HG02970 (cell line): ENCODE data around the gene ATP6V1E1.
"Not testable (repeated sequence)": the region's sequence is repeated elsewhere in the genome, so short reads cannot be mapped to it uniquely, and the experiment has no call there.

Experiments used
- ATAC-seq: cut with Tn5 transposase; IDR thresholded peaks from one replicate; pipeline ENCODE4 v1.9.1; 2021; ENCODE audit warnings: mild to moderate bottlenecking, moderate library complexity, moderate number of reproducible peaks; ENCODE audit not compliant: unreplicated experiment, low FRiP score

The ATP6V1E1 gene

GRCh38 chr22:17586831-17587440 lies 41.6 kb downstream of the ATP6V1E1 start:
- no peak for ATAC-seq

DNA sequence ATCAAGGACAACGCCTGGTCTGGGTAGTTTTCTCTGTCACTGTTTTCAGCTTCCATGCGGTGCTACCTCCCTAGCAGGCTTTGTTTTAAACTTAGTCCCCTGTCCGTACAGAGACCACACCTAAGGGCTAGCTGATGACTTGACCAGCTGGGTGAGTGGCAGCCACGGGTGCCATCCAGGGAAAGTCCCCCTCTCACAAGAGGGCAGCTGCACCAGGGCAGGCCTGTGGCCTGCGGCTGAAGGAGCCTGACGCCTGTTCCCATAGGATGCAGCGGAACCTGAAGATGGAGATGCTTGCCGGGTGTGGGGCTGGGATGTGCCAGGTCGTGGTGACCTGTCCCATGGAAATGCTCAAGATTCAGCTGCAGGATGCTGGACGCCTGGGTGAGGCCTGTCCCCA lies 45.4 kb downstream of the ATP6V1E1 start:
- ATAC-seq, result no peak

GRCh38 chr22:17581631-17582030 lies 46.9 kb downstream of the ATP6V1E1 start:
- ATAC-seq, result no peak

DNA sequence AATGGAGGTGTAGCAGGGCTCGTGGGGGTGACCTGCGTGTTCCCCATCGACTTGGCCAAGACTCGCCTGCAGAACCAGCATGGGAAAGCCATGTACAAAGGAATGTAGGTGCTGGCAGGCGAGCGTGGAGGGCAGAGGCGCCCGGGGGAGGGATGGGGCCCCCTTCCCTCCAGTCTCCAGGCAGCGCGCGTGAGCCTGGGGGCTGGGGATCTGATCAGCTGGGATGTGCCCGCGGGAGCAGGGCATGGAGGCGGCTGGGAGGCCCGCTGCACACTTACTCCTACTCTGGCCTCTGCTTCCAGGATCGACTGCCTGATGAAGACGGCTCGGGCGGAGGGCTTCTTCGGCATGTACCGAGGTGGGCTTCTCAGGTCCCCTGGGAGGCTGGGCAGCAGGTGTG lies 47.5 kb downstream of the ATP6V1E1 start:
- no peak for ATAC-seq

GRCh38 chr22:17580441-17581031 lies 48.0 kb downstream of the ATP6V1E1 start:
- no peak for ATAC-seq

GRCh38 chr22:17579535-17579981 lies 49.0 kb downstream of the ATP6V1E1 start:
- no peak for ATAC-seq

GRCh38 chr22:17578136-17578754 lies 50.3 kb downstream of the ATP6V1E1 start:
- ATAC-seq, result no peak

DNA sequence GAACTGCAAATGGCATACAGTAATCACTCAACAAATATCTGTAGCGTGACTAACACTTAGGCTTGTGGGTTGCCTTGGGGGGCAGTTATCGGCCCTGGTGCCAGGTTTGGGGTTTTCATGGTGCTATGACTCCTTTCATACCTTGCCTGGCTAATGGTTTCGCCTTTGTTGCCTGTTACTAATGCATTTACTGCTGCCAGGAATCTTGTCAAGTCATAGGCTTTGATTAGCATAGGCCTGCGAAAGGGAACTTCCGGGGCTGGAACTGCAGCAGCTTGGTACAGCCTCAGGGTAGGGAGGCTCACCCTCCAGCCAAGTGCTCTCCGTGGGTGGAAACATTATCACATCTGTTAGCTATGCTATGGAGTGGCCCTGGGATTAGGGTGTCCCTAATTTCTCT lies 52.1 kb downstream of the ATP6V1E1 start:
- ATAC-seq, result no peak

GRCh38 chr22:17575681-17576080 lies 52.9 kb downstream of the ATP6V1E1 start:
- ATAC-seq, result no peak

DNA sequence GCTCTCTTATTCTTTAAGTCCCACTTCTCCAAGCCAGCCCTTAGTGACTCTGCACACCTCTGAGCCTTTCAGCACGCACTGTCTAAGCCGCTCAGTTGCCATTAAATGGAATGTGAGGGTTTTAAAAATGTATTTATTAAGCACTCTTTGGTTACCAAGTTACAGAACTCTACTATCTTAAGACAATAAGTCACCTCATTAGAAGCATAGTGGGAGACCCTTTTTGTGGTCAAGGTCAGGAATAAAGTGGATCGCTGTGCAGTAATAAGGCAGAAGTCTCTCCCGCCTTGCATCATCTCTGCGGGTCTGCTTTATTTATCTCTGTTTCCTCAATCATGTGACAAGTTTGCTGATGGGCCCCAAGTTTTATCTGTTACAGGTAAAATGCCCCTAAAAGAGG lies 53.4 kb downstream of the ATP6V1E1 start:
- no peak for ATAC-seq

DNA sequence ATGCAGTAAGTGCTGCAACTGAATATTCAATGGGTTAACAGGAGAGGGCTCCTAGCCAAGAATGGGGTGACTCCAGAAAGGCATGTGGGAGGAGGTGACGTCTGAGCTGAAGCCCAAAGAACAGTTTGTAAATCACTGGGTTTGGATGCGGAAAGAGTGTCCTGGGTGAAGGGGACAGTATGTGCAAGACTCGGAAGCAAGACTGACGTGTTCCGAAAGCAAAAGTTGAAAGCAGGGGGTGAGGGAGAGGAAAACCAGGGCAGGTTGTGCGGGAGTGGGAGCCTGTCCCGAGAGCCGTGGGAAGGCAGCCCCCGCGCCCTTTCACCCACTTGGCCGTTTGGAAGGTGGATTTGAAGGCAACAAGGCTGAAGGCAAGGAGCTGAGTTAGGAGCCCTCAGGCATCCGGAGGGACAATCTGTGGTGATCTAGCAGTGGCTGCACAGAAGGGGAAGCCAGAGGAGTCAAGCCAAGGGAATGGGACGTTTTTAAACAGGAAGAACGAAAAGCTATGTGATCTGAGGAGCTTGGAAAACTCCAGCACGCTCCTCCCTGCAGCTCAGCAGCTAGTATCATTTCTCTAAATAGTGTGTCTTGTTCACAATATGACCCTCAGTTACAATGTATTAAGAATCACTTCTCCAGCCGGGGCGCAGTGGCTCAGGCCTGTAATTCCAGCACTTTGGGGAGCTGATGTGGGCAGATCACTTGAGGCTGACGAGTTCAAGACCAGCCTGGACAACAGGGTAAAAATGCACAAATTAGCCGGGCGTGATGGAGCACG lies 57.5 kb downstream of the ATP6V1E1 start:
- no peak for ATAC-seq

GRCh38 chr22:17569971-17570511 lies 58.5 kb downstream of the ATP6V1E1 start:
- ATAC-seq, result no peak

GRCh38 chr22:17566776-17567175 lies 61.8 kb downstream of the ATP6V1E1 start:
- ATAC-seq, result no peak

GRCh38 chr22:17566016-17566687 lies 62.4 kb downstream of the ATP6V1E1 start:
- ATAC-seq, result not testable (repeated sequence)

DNA sequence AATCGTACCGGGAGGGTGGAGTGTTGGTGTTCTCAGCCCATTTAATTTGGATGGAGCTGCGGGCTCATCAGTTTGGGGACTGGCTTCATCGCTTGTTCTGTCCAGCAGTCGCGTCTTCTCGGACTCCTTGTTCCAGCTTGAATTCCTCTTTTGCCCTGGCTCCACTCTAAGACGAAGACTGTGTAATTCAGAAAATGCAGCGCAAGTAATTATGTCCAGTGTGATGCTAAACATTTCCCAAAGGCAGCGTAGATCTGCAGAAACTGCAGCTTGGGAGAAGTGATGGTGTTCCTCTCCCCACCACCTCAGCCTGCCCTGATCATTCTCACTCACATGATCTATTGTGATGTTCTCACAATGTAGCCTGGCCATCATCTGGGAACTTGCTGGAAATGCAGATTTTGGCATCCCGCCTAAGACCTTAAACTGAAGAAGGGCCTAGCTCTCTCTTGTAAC lies 64.6 kb downstream of the ATP6V1E1 start:
- no peak for ATAC-seq

GRCh38 chr22:17562906-17563870 lies 65.4 kb downstream of the ATP6V1E1 start, which contains the start of gene SLC25A18:
TSS of gene SLC25A18 (plus strand) at chr22:17563498. CDS start at chr22:17579945, 16,447 bp downstream.
- no peak for ATAC-seq

DNA sequence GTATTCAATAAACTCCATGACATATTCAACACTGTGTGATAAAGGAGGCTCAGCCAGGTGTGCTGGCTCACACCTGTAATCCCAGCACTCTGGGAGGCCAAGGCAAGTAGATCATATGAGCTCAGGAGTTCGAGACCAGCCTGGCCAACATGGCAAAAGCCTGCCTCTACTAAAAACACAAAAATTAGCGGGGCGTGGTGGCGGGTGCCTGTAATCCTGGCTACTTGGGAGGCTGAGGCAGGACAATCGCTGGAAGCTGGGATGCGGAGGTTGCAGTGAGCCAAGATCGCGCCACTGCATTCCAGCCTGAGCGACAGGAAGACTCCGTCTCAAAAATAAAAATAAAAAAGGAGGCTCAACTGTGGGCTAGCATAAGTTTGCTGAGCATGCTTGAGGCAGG lies 69.4 kb downstream of the ATP6V1E1 start:
- no peak for ATAC-seq

GRCh38 chr22:17554814-17555213 lies 73.7 kb downstream of the ATP6V1E1 start:
- no peak for ATAC-seq

GRCh38 chr22:17552737-17553136 lies 75.8 kb downstream of the ATP6V1E1 start:
- no peak for ATAC-seq
